Measurements from ENCODE around the gene PIK3C2B.
A peak's percentile ranks its signal among the peaks of the same experiment; 100 is the strongest.
"Not testable (repeated sequence)": the region's sequence is repeated elsewhere in the genome, so short reads cannot be mapped to it uniquely, and the experiment has no call there.

The PIK3C2B gene

GRCh38 chr1:204528241-204528640 lies 33.6 kb upstream of the PIK3C2B start:
- TF ChIP-seq CTCF (conservative IDR thresholded peaks at IDR 0.05), result no peak
- no peak overlapping the region for H3K27ac ChIP-seq

- no peak overlapping the region for H3K27ac ChIP-seq
Measured at GRCh38 chr1:204524986-204525385, 30.4 kb upstream of the PIK3C2B start.

GRCh38 chr1:204523605-204524215 lies 29.1 kb upstream of the PIK3C2B start:
- TF ChIP-seq CTCF (conservative IDR thresholded peaks at IDR 0.05) (no peak), ZFX (IDR thresholded peaks at IDR 0.05) (no peak)
- H3K27ac ChIP-seq, result no peak overlapping the region

More at GRCh38 chr1:204524986-204525385, 30.4 kb upstream of the PIK3C2B start:
- TF ChIP-seq CTCF (conservative IDR thresholded peaks at IDR 0.05) (no peak), ZFX (IDR thresholded peaks at IDR 0.05) (no peak)

GRCh38 chr1:204521941-204522521 lies 27.4 kb upstream of the PIK3C2B start:
- H3K27ac ChIP-seq, result not testable (repeated sequence)

GRCh38 chr1:204520834-204521709 lies 26.5 kb upstream of the PIK3C2B start:
- H3K27ac ChIP-seq, result no peak overlapping the region
- TF ChIP-seq CTCF (conservative IDR thresholded peaks at IDR 0.05) (no peak), ZFX (IDR thresholded peaks at IDR 0.05) (no peak)

- peak overlapping the region; percentile 84 for H3K27ac ChIP-seq
Measured at GRCh38 chr1:204517382-204517781, 22.8 kb upstream of the PIK3C2B start.

GRCh38 chr1:204516180-204516879 lies 21.7 kb upstream of the PIK3C2B start, which contains the start of gene MDM4:
MDM4 (plus strand) TSS chr1:204516406; CDS start chr1:204525519, 9,113 bp downstream.
- TF ChIP-seq CTCF (conservative IDR thresholded peaks at IDR 0.05), result no peak
- TF ChIP-seq ZFX (IDR thresholded peaks at IDR 0.05), result peak; percentile 95
- peak within 1 kb of the TSS; percentile 84 for H3K27ac ChIP-seq

GRCh38 chr1:204514828-204515227 lies 20.2 kb upstream of the PIK3C2B start:
- TF ChIP-seq ZFX (IDR thresholded peaks at IDR 0.05) (no peak), CTCF (conservative IDR thresholded peaks at IDR 0.05) (no peak)
- H3K27ac ChIP-seq, result no peak overlapping the region
